NK-92 treated with Interleukin-12 subunit alpha and Interleukin-12 subunit beta, amount 100 ng/mL, for 24 hours (cell line): ENCODE data around the gene ARHGAP27.
"Not testable (repeated sequence)": the region's sequence is repeated elsewhere in the genome, so short reads cannot be mapped to it uniquely, and the experiment has no call there.

ENCODE experiments used
- DNase-seq: peaks from one replicate; lab custom pipeline; 2025; lab: John Stamatoyannopoulos, UW

ARHGAP27 gene, protein sequence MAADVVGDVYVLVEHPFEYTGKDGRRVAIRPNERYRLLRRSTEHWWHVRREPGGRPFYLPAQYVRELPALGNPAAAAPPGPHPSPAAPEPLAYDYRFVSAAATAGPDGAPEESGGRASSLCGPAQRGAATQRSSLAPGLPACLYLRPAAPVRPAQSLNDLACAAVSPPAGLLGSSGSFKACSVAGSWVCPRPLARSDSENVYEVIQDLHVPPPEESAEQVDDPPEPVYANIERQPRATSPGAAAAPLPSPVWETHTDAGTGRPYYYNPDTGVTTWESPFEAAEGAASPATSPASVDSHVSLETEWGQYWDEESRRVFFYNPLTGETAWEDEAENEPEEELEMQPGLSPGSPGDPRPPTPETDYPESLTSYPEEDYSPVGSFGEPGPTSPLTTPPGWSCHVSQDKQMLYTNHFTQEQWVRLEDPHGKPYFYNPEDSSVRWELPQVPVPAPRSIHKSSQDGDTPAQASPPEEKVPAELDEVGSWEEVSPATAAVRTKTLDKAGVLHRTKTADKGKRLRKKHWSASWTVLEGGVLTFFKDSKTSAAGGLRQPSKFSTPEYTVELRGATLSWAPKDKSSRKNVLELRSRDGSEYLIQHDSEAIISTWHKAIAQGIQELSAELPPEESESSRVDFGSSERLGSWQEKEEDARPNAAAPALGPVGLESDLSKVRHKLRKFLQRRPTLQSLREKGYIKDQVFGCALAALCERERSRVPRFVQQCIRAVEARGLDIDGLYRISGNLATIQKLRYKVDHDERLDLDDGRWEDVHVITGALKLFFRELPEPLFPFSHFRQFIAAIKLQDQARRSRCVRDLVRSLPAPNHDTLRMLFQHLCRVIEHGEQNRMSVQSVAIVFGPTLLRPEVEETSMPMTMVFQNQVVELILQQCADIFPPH

DNA sequence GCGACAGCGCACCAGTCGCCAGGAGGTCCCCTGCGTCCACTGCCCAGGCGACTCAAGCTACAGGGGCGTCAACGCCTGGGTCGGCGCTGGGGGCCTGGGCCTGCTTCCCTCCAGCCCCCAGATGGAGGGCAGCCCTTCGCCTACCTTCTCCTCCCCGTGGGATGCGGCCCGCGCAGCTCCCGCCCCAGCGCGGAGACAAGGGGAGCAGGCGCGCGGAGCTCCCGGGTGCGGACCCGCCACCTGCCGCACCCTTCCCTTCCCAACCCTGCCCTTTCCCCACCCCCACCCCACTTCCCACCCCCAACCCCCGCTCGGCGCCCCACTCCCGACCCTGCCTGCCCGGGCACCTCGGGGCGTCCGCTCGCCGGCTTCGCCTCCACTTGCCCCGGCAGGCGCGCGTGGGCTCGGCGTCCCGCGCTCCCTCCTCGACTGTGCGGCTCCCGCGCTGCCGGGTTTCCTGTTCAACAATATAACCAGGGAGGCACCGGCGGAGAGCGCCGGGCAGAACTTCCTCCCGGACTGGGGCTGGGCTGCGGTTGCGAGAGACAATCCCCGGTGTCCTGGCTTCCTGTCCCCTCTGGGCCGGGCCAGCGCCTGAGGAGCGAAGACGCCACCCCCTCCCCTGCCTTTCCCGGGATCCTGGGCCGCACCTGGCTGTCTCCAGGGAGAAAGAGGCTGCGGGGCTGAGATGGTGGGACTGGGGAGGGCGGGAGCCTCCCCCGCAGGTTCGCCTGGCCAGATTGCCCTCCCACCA lies at the start of gene ARHGAP27:
Gene ARHGAP27 (minus strand): TSS at position 466 of the 754 bp plus-strand sequence. CDS start 2,591 bp downstream, outside the sequence.
- no peak for DNase-seq

DNA sequence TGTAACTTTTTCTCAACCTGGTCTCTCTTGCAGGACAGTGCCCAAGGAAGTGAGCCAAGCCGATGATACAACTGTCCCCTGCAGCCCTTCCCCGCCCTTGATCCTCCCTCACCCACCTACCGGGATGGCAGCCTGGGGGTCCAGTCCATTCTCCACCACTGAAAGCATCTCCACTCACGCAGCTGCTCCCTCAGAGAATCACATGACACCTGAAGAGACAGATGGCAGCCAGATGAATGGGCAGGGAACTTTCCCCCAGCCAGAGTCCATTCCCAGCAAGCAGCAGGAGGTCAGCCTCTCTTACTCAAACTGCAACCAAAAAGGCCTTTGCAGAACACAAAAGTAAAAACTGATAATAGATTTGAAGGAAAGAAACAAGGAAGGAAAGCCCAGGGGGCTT lies 49.6 kb upstream of the ARHGAP27 start:
- not testable (repeated sequence) for DNase-seq

DNA sequence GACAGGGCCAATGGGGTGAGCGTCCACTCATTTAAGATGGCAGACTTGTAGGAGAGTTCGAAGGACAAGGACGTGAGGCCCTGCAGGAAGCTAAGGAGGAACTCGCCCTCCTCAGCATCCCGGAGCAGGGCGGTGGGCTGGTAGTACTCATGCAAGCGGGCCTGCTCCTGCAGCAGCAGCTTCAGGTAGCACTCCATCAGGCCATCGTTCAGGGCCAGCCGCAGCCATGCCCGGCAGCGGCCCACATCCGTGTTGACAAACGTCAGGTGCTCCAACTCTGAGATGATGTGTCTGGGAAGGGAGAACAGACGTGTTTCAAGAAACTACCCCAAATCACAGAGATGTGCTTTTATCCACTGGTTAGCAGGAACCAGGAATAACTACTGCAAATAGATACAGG lies 42.8 kb upstream of the ARHGAP27 start:
- DNase-seq = not testable (repeated sequence)

DNA sequence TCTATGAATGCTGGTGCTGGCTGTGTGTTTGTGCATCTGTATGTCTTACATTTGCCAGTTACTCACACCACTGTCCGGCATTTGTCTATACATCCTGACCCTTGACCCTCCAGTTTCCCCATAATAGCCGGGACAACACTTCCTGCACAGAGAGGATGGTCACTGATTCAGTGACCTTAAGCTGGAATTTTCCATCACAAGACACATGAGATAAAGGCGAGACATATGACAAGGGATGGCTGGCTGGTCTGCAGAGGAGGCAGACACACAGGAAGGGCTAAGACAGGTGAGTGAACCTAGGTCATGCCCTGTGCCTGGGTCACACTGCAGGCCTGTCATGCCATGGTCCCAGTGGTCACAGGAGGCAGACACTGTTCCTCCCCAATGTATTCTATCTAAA lies 39.6 kb upstream of the ARHGAP27 start:
- not testable (repeated sequence) for DNase-seq

DNA sequence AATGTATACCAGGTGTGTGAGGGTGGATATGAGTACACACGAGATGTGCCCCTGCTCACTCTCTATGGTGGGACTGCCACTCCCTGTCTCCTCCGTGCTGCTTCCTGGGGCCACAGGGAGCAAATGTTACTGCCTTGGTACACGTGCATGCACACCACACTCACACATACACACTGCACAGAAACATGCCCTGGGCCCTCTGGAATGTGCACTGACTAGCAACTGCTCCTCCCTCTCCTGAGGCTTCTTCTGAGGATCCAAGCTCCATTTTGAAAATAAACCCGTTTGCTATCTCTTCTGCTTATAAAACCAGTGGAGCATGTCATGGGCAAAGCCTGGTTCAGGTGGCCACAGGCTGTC lies 36.5 kb upstream of the ARHGAP27 start:
- not testable (repeated sequence) for DNase-seq

DNA sequence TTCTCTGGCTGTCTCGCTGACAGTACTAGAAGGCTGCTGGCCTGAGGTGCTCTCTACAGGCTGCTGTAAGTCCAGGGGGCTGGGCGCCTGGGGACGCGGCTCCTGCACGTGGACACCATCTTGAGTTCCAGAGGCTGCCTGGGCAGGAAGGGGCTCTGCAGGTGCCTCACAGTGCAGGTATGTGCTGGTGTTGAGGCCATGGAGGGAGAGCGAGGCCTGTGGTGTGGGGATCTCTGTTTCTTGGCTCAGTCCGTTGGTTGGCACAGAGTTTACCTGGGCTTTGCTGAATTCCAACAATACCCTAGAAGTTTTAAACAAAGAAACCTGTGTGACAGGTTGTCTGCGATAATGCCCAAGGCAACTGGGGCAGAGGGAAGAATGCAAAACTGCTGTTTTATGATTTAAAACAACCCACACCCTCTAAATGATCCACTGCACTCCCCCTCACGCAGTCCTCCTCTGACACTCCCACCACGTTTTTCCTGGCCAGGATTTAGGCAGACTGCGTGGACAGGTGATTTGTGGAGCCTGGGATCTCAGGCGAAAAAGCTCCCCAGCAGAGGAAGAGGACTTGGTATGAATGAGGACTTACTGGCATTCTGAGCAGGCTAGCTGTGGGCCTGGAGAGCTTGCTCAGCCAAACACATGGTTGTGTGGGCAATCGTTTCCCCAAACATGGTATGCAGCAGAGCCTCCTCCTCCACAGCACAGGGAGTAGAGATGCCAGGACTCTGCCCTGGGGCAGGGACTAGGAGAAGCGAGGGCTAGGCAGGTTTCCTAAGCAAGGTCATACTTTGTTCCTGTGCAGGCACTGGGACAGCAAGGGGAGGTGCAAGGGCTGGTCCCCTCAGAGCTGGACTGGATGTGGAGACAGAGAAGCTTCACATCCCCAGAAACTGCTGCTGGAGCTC lies 35.9 kb upstream of the ARHGAP27 start:
- not testable (repeated sequence) for DNase-seq

DNA sequence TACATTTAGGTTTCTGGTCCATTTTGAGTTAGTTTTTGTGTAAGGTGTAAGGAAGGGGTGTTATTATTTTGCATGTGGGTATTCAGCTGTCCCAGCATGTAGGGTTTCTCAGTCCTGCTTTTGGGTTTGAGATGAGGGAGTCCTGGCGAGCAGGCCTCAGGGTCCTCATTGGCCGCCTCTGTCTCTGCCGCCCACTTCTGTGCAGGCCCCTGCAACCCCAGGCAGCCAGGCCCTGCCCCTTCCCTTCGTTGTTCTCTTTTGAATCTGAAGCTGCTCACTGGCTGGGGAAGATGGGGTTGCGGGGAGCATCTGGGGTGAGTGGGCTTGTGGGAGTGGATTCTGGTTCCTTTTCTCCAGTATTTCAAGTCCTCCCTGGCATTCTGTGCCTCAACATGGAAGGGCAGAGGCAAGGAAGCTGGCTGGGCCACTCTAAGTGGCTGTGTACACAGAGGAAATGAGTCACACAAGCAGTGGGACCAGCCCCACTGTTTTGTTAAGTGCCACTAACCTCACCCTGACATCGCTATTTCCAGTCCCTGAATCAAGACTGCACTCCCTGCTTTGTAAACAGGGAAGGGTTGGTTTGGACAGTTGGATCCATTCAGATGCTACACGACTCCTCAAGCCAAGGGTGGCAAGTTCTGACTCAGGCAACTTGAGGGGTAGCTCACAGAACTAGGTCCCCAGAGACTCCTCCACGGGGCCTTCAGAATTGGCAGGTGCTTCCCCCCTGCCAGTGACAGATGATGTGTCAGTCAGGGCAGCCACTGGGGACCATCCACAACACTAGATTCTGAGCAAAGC lies 29.1 kb upstream of the ARHGAP27 start:
- peak; percentile 38 for DNase-seq

DNA sequence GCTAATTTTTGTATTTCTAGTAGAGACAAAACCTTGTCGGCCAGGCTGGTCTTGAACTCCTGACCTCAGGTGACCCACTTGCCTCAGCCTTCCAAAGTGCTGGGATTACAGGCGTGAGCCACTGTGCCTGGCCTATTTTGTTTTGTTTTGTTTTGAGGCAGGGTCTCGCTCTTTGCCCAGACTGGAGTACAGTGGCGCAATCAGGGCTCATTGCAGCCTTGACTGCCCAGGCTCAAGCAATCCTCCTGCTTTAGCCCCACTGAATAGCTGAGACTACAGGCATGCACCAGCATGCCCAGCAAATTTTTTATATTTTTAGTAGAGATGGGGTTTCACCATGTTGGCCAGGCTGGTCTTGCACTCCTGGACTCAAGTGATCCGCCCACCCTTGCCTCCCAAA lies 27.8 kb upstream of the ARHGAP27 start:
- not testable (repeated sequence) for DNase-seq

DNA sequence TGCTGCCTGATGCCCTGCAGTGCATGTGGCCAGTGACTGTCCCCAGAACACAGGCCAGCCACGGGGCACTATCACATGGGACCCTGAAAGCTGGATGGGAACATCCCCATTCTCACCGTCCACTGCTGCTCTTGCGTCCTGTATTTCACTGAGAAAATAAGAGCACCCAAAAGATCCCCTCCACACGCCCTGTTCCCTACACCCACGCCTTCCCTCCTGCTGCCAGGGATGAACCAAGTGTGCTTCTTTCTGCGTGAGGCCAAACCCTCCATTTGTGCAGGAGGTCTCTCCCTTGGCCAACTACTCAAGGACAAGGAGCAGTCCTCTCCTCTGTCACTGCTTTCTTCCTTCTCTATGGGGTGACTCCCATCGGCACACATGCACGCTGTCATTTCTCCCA lies 21.7 kb upstream of the ARHGAP27 start:
- DNase-seq = not testable (repeated sequence)

DNA sequence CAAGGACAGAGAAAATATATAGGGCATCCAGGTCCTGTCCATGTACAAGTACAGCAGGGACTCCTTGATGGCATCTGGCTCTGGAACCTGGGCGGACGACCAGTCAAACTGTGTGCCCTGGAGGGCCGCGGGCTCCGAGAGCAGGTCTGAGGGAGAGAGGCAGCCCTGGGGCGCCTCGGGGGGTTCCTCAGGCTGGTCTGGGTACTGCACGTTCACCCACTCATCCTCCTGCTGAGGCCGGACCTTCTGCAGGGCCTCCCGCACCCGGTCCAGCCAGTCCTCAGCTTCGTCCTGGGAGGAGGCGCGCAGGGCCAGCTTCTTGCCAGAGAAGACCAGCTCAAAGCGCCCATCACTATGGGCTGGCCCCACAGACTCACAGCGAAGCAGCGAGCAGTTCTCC lies 21.1 kb upstream of the ARHGAP27 start:
- DNase-seq = not testable (repeated sequence)

DNA sequence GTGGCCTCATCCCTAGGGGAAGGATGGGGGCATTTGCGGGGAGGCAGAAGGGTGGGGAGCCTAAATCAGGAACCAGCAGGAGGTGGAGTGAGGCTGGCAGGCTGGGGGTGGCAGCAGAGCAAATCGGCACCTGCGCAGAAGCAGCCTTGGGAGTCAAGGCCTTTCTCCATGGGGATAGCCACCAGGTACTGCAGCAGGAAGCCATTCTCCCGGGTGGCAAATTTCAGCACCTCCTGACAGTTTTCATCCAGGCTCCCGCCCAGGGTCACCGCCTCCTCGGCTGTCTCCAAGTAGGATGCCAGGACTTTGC lies 20.5 kb upstream of the ARHGAP27 start:
- not testable (repeated sequence) for DNase-seq

DNA sequence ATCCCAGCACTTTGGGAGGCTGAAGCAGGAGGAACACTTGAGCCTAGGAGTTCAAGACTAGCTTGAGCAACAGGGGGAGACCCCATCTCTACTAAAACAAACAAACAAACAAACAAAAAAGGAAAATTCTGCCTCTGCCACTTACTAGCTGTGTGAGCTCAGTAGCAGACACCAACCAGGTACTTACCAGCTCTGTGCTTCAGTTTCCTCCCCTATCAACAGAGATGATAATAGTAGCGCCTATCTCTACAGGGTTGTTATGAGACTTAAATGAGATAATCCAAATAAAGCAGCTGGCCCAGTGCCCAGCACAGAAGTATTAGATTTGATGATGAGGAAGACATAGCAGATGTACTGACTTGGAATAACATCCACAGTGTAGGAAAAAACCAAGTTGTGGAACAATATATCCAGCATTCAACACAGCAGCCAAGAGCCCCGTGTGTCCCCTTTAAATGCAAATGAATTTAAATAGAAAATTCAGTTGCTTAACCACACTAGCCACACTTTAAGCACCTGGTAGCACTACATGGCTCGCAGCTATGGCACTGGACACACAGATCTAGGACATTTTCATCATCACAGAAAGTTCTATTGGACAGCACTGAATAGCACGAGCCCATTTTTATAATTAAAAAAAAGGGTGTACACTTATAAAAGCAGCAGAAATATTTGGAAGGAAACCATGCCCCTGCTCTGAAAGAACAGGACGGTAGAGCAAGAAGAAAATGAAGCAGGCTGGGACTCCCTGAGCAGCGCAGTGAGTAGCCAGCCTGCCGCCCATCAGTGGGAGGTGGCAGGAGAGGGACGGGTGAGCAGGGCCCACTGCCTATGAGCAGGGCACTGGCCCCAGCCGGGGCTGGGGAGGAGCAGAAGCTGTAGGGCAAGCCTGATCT lies 19.9 kb upstream of the ARHGAP27 start:
- not testable (repeated sequence) for DNase-seq

DNA sequence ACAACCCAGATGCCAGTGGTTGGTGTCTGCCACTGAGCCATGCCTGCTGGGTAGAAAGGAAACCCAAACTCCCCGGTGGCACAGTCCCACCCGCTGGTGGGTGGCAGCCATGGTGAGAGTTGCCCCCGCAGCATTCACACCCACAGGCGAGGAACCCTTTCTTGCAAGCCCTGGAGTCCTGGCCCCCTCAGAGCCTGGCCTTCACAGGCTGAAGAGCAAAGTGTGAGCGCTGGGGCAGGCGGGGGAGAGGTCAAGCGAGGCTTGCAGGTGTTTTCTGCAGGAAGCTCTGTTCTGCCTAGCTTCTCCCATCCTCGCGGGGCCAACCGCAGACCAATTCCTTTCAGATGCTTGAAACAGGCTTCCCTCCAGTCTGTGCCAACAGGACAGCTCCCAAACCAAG lies 19.0 kb upstream of the ARHGAP27 start:
- DNase-seq = not testable (repeated sequence)

DNA sequence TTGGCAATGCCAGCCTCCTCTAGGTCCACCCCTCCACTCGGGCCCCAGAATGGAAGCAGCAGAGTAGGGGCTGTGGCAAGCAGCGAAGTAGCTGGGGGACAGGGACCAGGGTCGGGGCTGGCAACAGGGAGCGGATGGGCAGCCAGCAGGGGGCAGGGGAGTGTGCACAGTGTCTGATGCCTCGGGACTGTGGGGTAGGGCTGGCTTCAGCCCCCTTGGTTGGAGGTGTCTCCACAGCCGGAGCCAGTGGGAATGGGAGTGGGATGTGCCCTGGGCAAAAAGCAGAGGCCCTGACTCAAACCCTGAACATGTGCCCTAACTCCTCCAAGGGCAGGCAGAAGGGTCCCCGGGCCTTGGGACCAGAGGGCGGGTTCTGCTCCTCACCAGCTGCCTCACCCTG lies 18.5 kb upstream of the ARHGAP27 start:
- no peak for DNase-seq

DNA sequence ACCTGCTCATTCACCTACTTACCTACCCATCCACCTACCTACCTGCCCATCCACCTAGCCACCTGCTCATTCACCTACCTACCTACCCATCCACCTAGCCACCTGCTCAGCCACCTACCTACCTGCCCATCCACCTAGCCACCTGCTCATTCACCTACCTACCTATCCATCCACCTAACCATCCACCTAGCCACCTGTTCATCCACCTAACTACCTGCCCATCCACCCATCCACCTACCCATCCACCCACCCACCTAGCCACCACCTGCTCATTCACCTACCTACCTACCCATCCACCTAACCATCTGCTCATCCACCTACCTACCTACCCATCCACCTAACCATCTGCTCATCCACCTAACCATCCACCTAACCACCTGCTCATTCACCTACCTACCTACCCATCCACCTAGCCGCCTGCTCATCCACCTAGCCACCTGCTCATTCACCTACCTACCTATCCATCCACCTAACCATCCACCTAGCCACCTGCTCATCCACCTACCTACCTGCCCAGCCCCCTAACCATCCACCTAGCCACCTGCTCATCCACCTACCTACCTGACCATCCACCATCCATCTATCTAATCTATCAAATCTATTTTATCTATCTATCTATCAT lies 17.1 kb upstream of the ARHGAP27 start:
- DNase-seq = not testable (repeated sequence)

DNA sequence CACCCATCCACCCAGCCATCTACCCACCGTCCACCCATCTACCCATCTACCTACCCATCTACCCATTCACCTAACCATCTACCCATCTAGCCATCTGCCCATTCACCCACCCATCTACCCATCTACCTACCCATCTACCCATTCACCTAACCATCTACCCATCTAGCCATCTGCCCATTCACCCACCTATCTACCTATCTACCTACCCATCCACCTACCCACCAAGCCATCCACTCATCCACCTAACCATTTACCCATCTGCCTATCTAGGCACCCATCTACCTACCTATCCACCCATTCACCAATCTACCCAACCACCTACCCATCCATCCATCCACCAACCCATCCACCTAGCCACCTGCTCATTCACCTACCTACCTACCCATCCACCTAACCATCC lies 16.6 kb upstream of the ARHGAP27 start:
- not testable (repeated sequence) for DNase-seq

DNA sequence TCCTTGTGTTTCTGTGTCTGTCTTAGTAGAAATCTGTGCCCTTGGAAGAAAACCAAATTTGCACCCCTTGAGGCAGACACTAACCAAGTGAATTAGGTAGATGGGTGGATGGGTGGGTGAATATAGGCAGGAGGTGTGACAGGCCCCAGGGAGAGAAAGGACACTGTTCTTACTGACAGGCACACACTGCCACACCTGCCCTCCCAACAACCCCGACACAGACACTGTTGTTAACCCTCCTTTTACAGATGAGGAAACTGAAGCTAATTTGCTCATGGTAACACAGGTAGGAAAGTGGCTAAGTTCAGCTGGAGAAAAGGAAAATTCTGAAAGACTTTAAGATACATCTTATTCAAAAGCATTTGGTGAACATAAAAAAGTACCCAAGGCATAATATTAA lies 15.8 kb upstream of the ARHGAP27 start:
- not testable (repeated sequence) for DNase-seq

DNA sequence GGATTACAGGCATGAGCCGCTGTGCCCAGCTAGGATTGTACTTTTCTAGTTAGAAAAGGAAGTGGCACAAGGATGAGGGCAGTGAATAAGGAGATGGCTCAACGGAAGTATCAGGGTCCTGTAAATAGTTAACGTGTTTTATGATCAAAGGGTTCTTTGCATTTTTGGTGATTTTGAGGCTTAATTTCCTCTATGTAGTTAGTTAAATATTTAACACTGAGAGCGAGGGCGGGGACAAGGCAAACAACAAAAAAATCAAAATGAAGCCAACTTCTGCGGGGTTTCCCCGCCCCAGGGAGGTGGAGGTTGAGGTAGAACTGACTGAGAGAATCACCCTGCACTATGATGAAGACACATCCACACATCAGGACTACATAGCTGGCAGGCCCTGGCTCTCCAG lies 15.4 kb upstream of the ARHGAP27 start:
- not testable (repeated sequence) for DNase-seq

DNA sequence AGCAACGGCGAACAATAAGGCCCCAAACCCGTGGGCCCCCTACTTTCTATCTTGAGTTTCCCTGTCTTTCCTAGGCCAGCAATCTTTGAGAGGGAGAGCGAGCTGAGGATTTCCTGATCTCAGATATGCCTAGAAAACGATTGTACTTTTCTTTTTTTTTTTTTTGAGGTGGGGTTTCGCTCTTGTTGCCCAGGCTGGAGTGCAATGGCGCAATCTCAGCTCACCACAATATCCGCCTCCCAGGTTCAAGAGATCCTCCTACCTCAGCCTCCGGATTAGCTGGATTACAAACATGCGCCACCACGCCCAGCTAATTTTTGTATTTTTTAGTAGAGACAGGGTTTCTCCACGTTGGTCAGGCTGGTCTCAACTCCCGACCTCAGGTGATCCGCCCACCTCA lies 15.0 kb upstream of the ARHGAP27 start:
- DNase-seq = not testable (repeated sequence)
